NCI-H748 treated with DMSO at 0.1 percent for 48 hours (cell line): ENCODE measurements around the gene EMC1.
A peak's percentile ranks its signal among the peaks of the same experiment; 100 is the strongest.
"Not testable (repeated sequence)": the region's sequence is repeated elsewhere in the genome, so short reads cannot be mapped to it uniquely, and the experiment has no call there.

ENCODE experiments used
- DNase-seq: peaks from one replicate; lab custom pipeline; 2025; lab: John Stamatoyannopoulos, UW

EMC1 gene

GRCh38 chr1:19216585-19216984 is 34.7 kb downstream of the EMC1 start:
- DNase-seq: not testable (repeated sequence)

GRCh38 chr1:19213580-19213979 is 37.7 kb downstream of the EMC1 start:
- DNase-seq: no peak

GRCh38 chr1:19212167-19212566 is 39.2 kb downstream of the EMC1 start:
- no peak for DNase-seq

- DNase-seq: no peak
Observed at GRCh38 chr1:19210772-19211549, 40.4 kb downstream of the EMC1 start.

GRCh38 chr1:19209990-19210771 is 41.1 kb downstream of the EMC1 start, which contains the start of gene UBR4:
Gene UBR4 (minus strand): TSS chr1:19210266. CDS start chr1:19210248, 18 bp downstream.
- peak; percentile 78 for DNase-seq

- DNase-seq: no peak
Observed at GRCh38 chr1:19209439-19209989, 41.8 kb downstream of the EMC1 start.

- no peak for DNase-seq
Observed at GRCh38 chr1:19208710-19209438, 42.5 kb downstream of the EMC1 start.

GRCh38 chr1:19206947-19207346 is 44.4 kb downstream of the EMC1 start:
- no peak for DNase-seq

GRCh38 chr1:19205845-19206244 is 45.5 kb downstream of the EMC1 start:
- DNase-seq: no peak

- DNase-seq: no peak
Observed at GRCh38 chr1:19205403-19205802, 45.9 kb downstream of the EMC1 start.

- no peak for DNase-seq
Observed at GRCh38 chr1:19204446-19205266, 46.7 kb downstream of the EMC1 start.

GRCh38 chr1:19203440-19203839 is 47.9 kb downstream of the EMC1 start:
- no peak for DNase-seq

GRCh38 chr1:19202396-19202795 is 48.9 kb downstream of the EMC1 start:
- no peak for DNase-seq

GRCh38 chr1:19199969-19200604 is 51.2 kb downstream of the EMC1 start:
- no peak for DNase-seq

- DNase-seq: no peak
Observed at GRCh38 chr1:19199329-19199968, 51.9 kb downstream of the EMC1 start.

GRCh38 chr1:19198820-19199219 is 52.5 kb downstream of the EMC1 start:
- no peak for DNase-seq

GRCh38 chr1:19197845-19198244 is 53.5 kb downstream of the EMC1 start:
- no peak for DNase-seq

GRCh38 chr1:19196331-19196730 is 55.0 kb downstream of the EMC1 start:
- no peak for DNase-seq

- DNase-seq: no peak
Observed at GRCh38 chr1:19193004-19193403, 58.3 kb downstream of the EMC1 start.

GRCh38 chr1:19191811-19192210 is 59.5 kb downstream of the EMC1 start:
- DNase-seq: no peak
